Thyroid gland (tissue), 4 donors: ENCODE measurements around the gene SLC5A12.

Experiments used
- CTCF ChIP-seq, 6 experiments: fragments of 200-600 bp in 3 of 6; fragments of 450-650 bp in 3 of 6; sonication (generic) in 3 of 6; IDR thresholded peaks; one replicate each; pipeline ENCODE4 v1.5.1; 2016 to 2019; ENCODE audit warnings: antibody characterized with exemption in 6 of 6, mild to moderate bottlenecking in 2 of 6, inconsistent platforms in 1 of 6, moderate library complexity in 1 of 6
- POLR2A ChIP-seq, 2 donors: fragments of 450-650 bp; IDR thresholded peaks; one replicate each; pipeline ENCODE4 v1.6.1; 2017; ENCODE audit warnings: antibody characterized with exemption in 2 of 2, mild to moderate bottlenecking in 2 of 2, moderate library complexity in 1 of 2

- TF ChIP-seq CTCF (IDR thresholded peaks at IDR 0.05), result no peak
- no peak for TF ChIP-seq POLR2A (IDR thresholded peaks at IDR 0.05)
Measured at GRCh38 chr11:26757995-26758394, 36.1 kb upstream of the SLC5A12 start.
